SW480 (cell line): ENCODE results near the gene MISP.

ENCODE experiments used
- DNase-seq: peaks from one replicate; pipeline ENCODE4 v3.0.0-alpha.2; 2016; ENCODE audit warnings: low spot score

Gene MISP

GRCh38 chr19:746208-746819 lies 4.6 kb upstream of the MISP start:
- no peak for DNase-seq

- DNase-seq: no peak
These were observed 4.0 kb upstream of the MISP start for GRCh38 chr19:746956-747355.

GRCh38 chr19:747432-748273 lies 3.3 kb upstream of the MISP start:
- DNase-seq: no peak

- no peak for DNase-seq
These were observed 2.7 kb upstream of the MISP start for GRCh38 chr19:748274-748598.

- no peak for DNase-seq
These were observed 1.1 kb upstream of the MISP start for GRCh38 chr19:749811-750210.

- peak; percentile 63 for DNase-seq
These were observed 809 bp downstream of the MISP start for GRCh38 chr19:751501-752341.

- DNase-seq: peak; percentile 95
These were observed 2.0 kb downstream of the MISP start for GRCh38 chr19:752652-753517.

GRCh38 chr19:754530-754929 lies 3.6 kb downstream of the MISP start:
- no peak for DNase-seq

GRCh38 chr19:755063-755462 lies 4.2 kb downstream of the MISP start:
- no peak for DNase-seq

GRCh38 chr19:756236-756635 lies 5.3 kb downstream of the MISP start:
- DNase-seq: peak; percentile 39

GRCh38 chr19:756821-757688 lies 6.1 kb downstream of the MISP start:
- DNase-seq: no peak

- no peak for DNase-seq
These were observed 7.1 kb downstream of the MISP start for GRCh38 chr19:757811-758668.

- no peak for DNase-seq
These were observed 12.3 kb downstream of the MISP start for GRCh38 chr19:763181-763580.

- DNase-seq: no peak
These were observed 13.0 kb downstream of the MISP start for GRCh38 chr19:763869-764268.

- DNase-seq: no peak
These were observed 13.4 kb downstream of the MISP start for GRCh38 chr19:764301-764700.

- no peak for DNase-seq
These were observed 14.3 kb downstream of the MISP start for GRCh38 chr19:765179-765738.

GRCh38 chr19:768424-768823 lies 17.5 kb downstream of the MISP start:
- no peak for DNase-seq

GRCh38 chr19:769616-770015 lies 18.7 kb downstream of the MISP start:
- no peak for DNase-seq

GRCh38 chr19:771332-771785 lies 20.4 kb downstream of the MISP start:
- peak; percentile 44 for DNase-seq

- DNase-seq: no peak
These were observed 21.2 kb downstream of the MISP start for GRCh38 chr19:772063-772462.
